Kidney epithelial cell (primary cell): Measurements from ENCODE around the gene NOCT. TPM values are rescaled to one million over a fixed set of nuclear protein-coding genes. Genes with fewer than 3 reads are reported as not detected.
"Not testable (repeated sequence)": the region's sequence is repeated elsewhere in the genome, so short reads cannot be mapped to it uniquely, and the experiment has no call there.

ENCODE experiments used
- DNase-seq: peaks from one replicate; pipeline ENCODE4 v3.0.0-alpha.2; 2010; ENCODE audit warnings: low read depth
- H3K27me3 ChIP-seq: 2 replicates; pipeline ENCODE4 v1.6.0; 2011; ENCODE audit warnings: low read length; ENCODE audit not compliant: control insufficient read depth, insufficient read depth
- H3K36me3 ChIP-seq: 2 replicates; pipeline ENCODE4 v1.5.1; 2011; ENCODE audit warnings: low read length; ENCODE audit not compliant: control insufficient read depth, insufficient read depth
- H3K4me3 ChIP-seq: 2 replicates; pipeline ENCODE4 v1.5.1; 2011; ENCODE audit warnings: low read depth, mild to moderate bottlenecking, control low read depth, low read length
- CTCF ChIP-seq: IDR thresholded peaks from 2 replicates; pipeline ENCODE4 v1.5.1; 2011; ENCODE audit warnings: mild to moderate bottlenecking, moderate library complexity, low read length, control low read depth, inconsistent platforms; ENCODE audit not compliant: insufficient read depth, poor library complexity, severe bottlenecking
- total RNA-seq: library from RNA; depleted of rRNA; stranded (reverse); fragments of >200 nt; gene quantifications from 2 replicates; pipeline ENCODE4 v1.2.3, GENCODE V29; 2015

Gene NOCT
- total RNA-seq, 1 donor from 2014 or later, result 37.5 TPM

- H3K4me3 ChIP-seq, result no peak overlapping the region
- no peak for TF ChIP-seq CTCF
- DNase-seq, result no peak
- no peaks in the 10 kb centered on the region for H3K27me3 ChIP-seq
- H3K36me3 ChIP-seq, result no peaks in the 10 kb centered on the region
These were observed 7.3 kb downstream of the NOCT start for GRCh38 chr4:139022835-139023234.

- no peak for DNase-seq
- Histone ChIP-seq H3K27me3 (no peaks in the 10 kb centered on the region), H3K4me3 (no peak overlapping the region), H3K36me3 (no peaks in the 10 kb centered on the region)
- TF ChIP-seq CTCF, result no peak
These were observed 9.1 kb downstream of the NOCT start for GRCh38 chr4:139024686-139025085.

- TF ChIP-seq CTCF, result no peak
- H3K36me3 ChIP-seq, result no peaks in the 10 kb centered on the region
- no peak overlapping the region for H3K4me3 ChIP-seq
- no peaks in the 10 kb centered on the region for H3K27me3 ChIP-seq
- no peak for DNase-seq
These were observed 10.3 kb downstream of the NOCT start for GRCh38 chr4:139025841-139026240.

- Histone ChIP-seq H3K4me3 (no peak overlapping the region), H3K36me3 (no peaks in the 10 kb centered on the region), H3K27me3 (no peaks in the 10 kb centered on the region)
- DNase-seq, result no peak
- TF ChIP-seq CTCF, result no peak
These were observed 12.2 kb downstream of the NOCT start for GRCh38 chr4:139027776-139028175.

- no peak for TF ChIP-seq CTCF
- Histone ChIP-seq H3K4me3 (no peak overlapping the region), H3K27me3 (no peaks in the 10 kb centered on the region), H3K36me3 (no peaks in the 10 kb centered on the region)
- no peak for DNase-seq
These were observed 12.6 kb downstream of the NOCT start for GRCh38 chr4:139028191-139028661.

- not testable (repeated sequence) for H3K27me3 ChIP-seq, DNase-seq, H3K36me3 ChIP-seq, H3K4me3 ChIP-seq
These were observed 14.3 kb downstream of the NOCT start for GRCh38 chr4:139029866-139030363.
